Hematopoietic multipotent progenitor cell treated with erythropoietin and hydrocortisone succinate and interleukin-3 and kit ligand, for 17 days (in vitro differentiated cells): ENCODE data around the gene UNC79.

Experiments used
- DNase-seq: peaks from one replicate; pipeline ENCODE4 v3.0.0-alpha.2; 2015; ENCODE audit warnings: low spot score

UNC79 gene

GRCh38 chr14:93727917-93728650 is 297.3 kb downstream of the UNC79 start:
- no peak for DNase-seq

GRCh38 chr14:93728651-93729016 is 297.9 kb downstream of the UNC79 start:
- no peak for DNase-seq

- DNase-seq = no peak
Measured at GRCh38 chr14:93729993-93730392, 299.3 kb downstream of the UNC79 start.

GRCh38 chr14:93731753-93732152 is 301.0 kb downstream of the UNC79 start:
- no peak for DNase-seq

- DNase-seq = no peak
Measured at GRCh38 chr14:93732524-93732923, 301.8 kb downstream of the UNC79 start.

- no peak for DNase-seq
Measured at GRCh38 chr14:93733231-93733630, 302.5 kb downstream of the UNC79 start.

- DNase-seq = no peak
Measured at GRCh38 chr14:93733631-93734030, 302.9 kb downstream of the UNC79 start.

GRCh38 chr14:93734086-93734822 is 303.5 kb downstream of the UNC79 start:
- peak; percentile 35 for DNase-seq

GRCh38 chr14:93735206-93735605 is 304.5 kb downstream of the UNC79 start:
- DNase-seq = no peak

GRCh38 chr14:93736378-93737014 is 305.8 kb downstream of the UNC79 start:
- DNase-seq = no peak

- DNase-seq = no peak
Measured at GRCh38 chr14:93737634-93738033, 306.9 kb downstream of the UNC79 start.

GRCh38 chr14:93741556-93742230 is 311.0 kb downstream of the UNC79 start:
- no peak for DNase-seq

GRCh38 chr14:93742761-93743160 is 312.0 kb downstream of the UNC79 start:
- DNase-seq = no peak

GRCh38 chr14:93743270-93744060 is 312.7 kb downstream of the UNC79 start:
- DNase-seq = no peak

GRCh38 chr14:93744176-93744575 is 313.4 kb downstream of the UNC79 start:
- no peak for DNase-seq

- no peak for DNase-seq
Measured at GRCh38 chr14:93744876-93745275, 314.1 kb downstream of the UNC79 start.

GRCh38 chr14:93745603-93746273 is 315.0 kb downstream of the UNC79 start:
- no peak for DNase-seq

- no peak for DNase-seq
Measured at GRCh38 chr14:93747102-93747501, 316.4 kb downstream of the UNC79 start.

GRCh38 chr14:93747560-93747959 is 316.8 kb downstream of the UNC79 start:
- DNase-seq = no peak

- DNase-seq = peak; percentile 42
Measured at GRCh38 chr14:93748208-93749075, 317.7 kb downstream of the UNC79 start.
